PC-3 (cell line): ENCODE results near the gene FAM149A. TPM values are rescaled to one million over a fixed set of nuclear protein-coding genes. Genes with fewer than 3 reads are reported as not detected.

Source experiments
- ATAC-seq: fragments of 200-7000 bp; cut with Tn5 transposase; 2 replicates; pipeline ENCODE4 v1.9.1; 2020; ENCODE audit warnings: mild to moderate bottlenecking, moderate library complexity
- BruUV-seq: library from RNA; stranded (reverse); fragments of 400-500 nt; replicated peaks from 2 replicates; lab custom pipeline; 2021; lab: Mats Ljungman, UMichigan
- CTCF ChIA-PET: fragments of 300-600 bp; sonication (Branson Sonifier 250); formaldehyde crosslinking; loops from one replicate; lab custom pipeline; 2022; ENCODE audit warnings: antibody characterized with exemption; lab: Charles Lee
- POLR2A ChIA-PET: fragments of 300-600 bp; sonication (Branson Sonifier 250); formaldehyde crosslinking; loops from one replicate; lab custom pipeline; 2022; ENCODE audit warnings: antibody characterized with exemption; ENCODE audit not compliant: unreplicated experiment; lab: Charles Lee
- DNase-seq: peaks from one replicate; pipeline ENCODE4 v3.0.0-alpha.2; 2015
- H2AFZ ChIP-seq: fragments of 300-600 bp; sonication (generic); 2 replicates; pipeline ENCODE4 v1.6.0; 2016; ENCODE audit warnings: antibody characterized with exemption, low read length
- H3F3A ChIP-seq: fragments of 300-600 bp; sonication (generic); one replicate; pipeline ENCODE4 v1.6.0; 2017; ENCODE audit warnings: antibody characterized with exemption, low read length, control low read depth, mild to moderate bottlenecking; ENCODE audit not compliant: unreplicated experiment
- H3K27ac ChIP-seq: fragments of 300-600 bp; sonication (generic); 2 replicates; pipeline ENCODE4 v1.5.1; 2016; ENCODE audit warnings: mild to moderate bottlenecking, low read length
- H3K27me3 ChIP-seq: fragments of 300-600 bp; sonication (generic); 2 replicates; pipeline ENCODE4 v1.6.1; 2016; ENCODE audit warnings: low read length, mixed read lengths
- H3K36me3 ChIP-seq: fragments of 300-600 bp; sonication (generic); 2 replicates; pipeline ENCODE4 v1.6.1; 2016; ENCODE audit warnings: low read depth, mixed run types, low read length, mixed read lengths
- H3K4me1 ChIP-seq: fragments of 300-600 bp; sonication (generic); 2 replicates; pipeline ENCODE4 v1.5.1; 2016; ENCODE audit warnings: low read length; ENCODE audit not compliant: insufficient read depth
- H3K4me2 ChIP-seq: fragments of 300-600 bp; sonication (generic); 2 replicates; pipeline ENCODE4 v1.6.0; 2016; ENCODE audit warnings: low read length
- H3K4me3 ChIP-seq: fragments of 300-600 bp; sonication (generic); 2 replicates; pipeline ENCODE4 v1.5.1; 2016; ENCODE audit warnings: mild to moderate bottlenecking, low read length, mixed read lengths
- H3K79me2 ChIP-seq: fragments of 300-600 bp; sonication (generic); 2 replicates; pipeline ENCODE4 v1.6.1; 2017; ENCODE audit warnings: low read length, mixed read lengths
- H3K9ac ChIP-seq: fragments of 300-600 bp; sonication (generic); 2 replicates; pipeline ENCODE4 v1.6.0; 2016; ENCODE audit warnings: mild to moderate bottlenecking, low read length
- H3K9me2 ChIP-seq: fragments of 300-600 bp; sonication (generic); replicated peaks from 2 replicates; pipeline ENCODE4 v1.6.1; 2016; ENCODE audit warnings: mixed run types, low read length, mixed read lengths
- H3K9me3 ChIP-seq: fragments of 300-600 bp; sonication (generic); 2 replicates; pipeline ENCODE4 v1.6.1; 2016; ENCODE audit warnings: low read length, mixed read lengths
- H4K20me1 ChIP-seq: fragments of 300-600 bp; sonication (generic); 2 replicates; pipeline ENCODE4 v1.6.1; 2016; ENCODE audit warnings: low read length, mixed read lengths
- CTCF ChIP-seq: fragments of 300-600 bp; sonication (generic); conservative IDR thresholded peaks from 2 replicates; pipeline ENCODE4 v1.5.1; 2017; ENCODE audit warnings: antibody characterized with exemption, low read depth, mild to moderate bottlenecking, low read length
- EZH2 ChIP-seq: fragments of 300-600 bp; sonication (generic); IDR thresholded peaks from one replicate; pipeline ENCODE4 v1.6.1; 2017; ENCODE audit warnings: antibody characterized with exemption, mild to moderate bottlenecking, low read length; ENCODE audit not compliant: unreplicated experiment
- EZH2phosphoT487 ChIP-seq: fragments of 300-600 bp; sonication (generic); IDR thresholded peaks from 2 replicates; pipeline ENCODE4 v1.6.1; 2018; ENCODE audit warnings: mild to moderate bottlenecking, antibody characterized with exemption, low read length, borderline replicate concordance
- intact Hi-C: fragments of 100-400 bp; cut with micrococcal nuclease; formaldehyde crosslinking; loops from 2 replicates; pipeline ENCODE4 v1.9.0; 2023
- total RNA-seq: library from RNA; depleted of rRNA; stranded (reverse); fragments of >200 nt; gene quantifications from 2 replicates; pipeline ENCODE4 v1.2.3, GENCODE V29; 2014

The FAM149A gene
- total RNA-seq, 1 experiment from 2014 or later, result 0.22 TPM

GRCh38 chr4:186134861-186135260, 30.4 kb downstream of the FAM149A start:
- ChIA-PET CTCF (interaction anchor here (0.6 kb wide), 1 partner anchor 244 kb away, joined by 4 read pairs; no protein-coding TSS in a partner anchor), POLR2A (no interaction called here)
- TF ChIP-seq EZH2phosphoT487 (no peak), EZH2 (no peak), CTCF (no peak)
- ATAC-seq (no peak), DNase-seq (no peak)
- Histone ChIP-seq H3K4me3 (no peak overlapping the region), H3K27me3 (no peaks in the 10 kb centered on the region), H3K9me2 (no peaks in the 10 kb centered on the region), H3K36me3 (no peaks in the 10 kb centered on the region), H3K27ac (no peak overlapping the region), H3K9me3 (no peaks in the 10 kb centered on the region), H3K79me2 (no peaks in the 10 kb centered on the region), H3F3A (no peaks in the 10 kb centered on the region), H3K9ac (no peak overlapping the region), H3K4me1 (no peaks in the 10 kb centered on the region), H4K20me1 (no peaks in the 10 kb centered on the region), H2AFZ (no peak overlapping the region), H3K4me2 (no peak overlapping the region)
- no TSS peak for BruUV-seq
- intact Hi-C loops, result loop anchor here (5.0 kb wide), 1 partner anchor 98 kb away; no protein-coding TSS in a partner anchor

- no peak overlapping the region for H3K27ac ChIP-seq
- no peaks in the 10 kb centered on the region for H3K4me1 ChIP-seq
- H3K79me2 ChIP-seq, result no peaks in the 10 kb centered on the region
- no peaks in the 10 kb centered on the region for H3F3A ChIP-seq
- DNase-seq, result peak; percentile 45
- H3K9me3 ChIP-seq, result no peaks in the 10 kb centered on the region
- POLR2A ChIA-PET, result no interaction called here
- H3K4me3 ChIP-seq, result peak overlapping the region; percentile 41; the same call in 1 of the 2 replicates
- H2AFZ ChIP-seq, result no peak overlapping the region
- BruUV-seq, result no TSS peak
- TF ChIP-seq EZH2 (no peak), EZH2phosphoT487 (no peak), CTCF (peak; percentile 65)
- intact Hi-C loops, result loop anchor here (1.0 to 5.0 kb wide), 3 partner anchors 69 to 496 kb away; no protein-coding TSS in a partner anchor
- H3K9ac ChIP-seq, result no peak overlapping the region
- no peaks in the 10 kb centered on the region for H3K9me2 ChIP-seq
- peak; percentile 50; the same call in 1 of the 2 replicates for ATAC-seq
- no peaks in the 10 kb centered on the region for H3K27me3 ChIP-seq
- H3K4me2 ChIP-seq, result peak overlapping the region; percentile 71
- H3K36me3 ChIP-seq, result no peaks in the 10 kb centered on the region
- CTCF ChIA-PET, result interaction anchor here (0.5 to 1.2 kb wide), 10 partner anchors 69 to 748 kb away, joined by 3 to 11 read pairs (median 4); partner anchors contain the start of gene TLR3
- H4K20me1 ChIP-seq, result no peaks in the 10 kb centered on the region
Measured at GRCh38 chr4:186137196-186137794, 32.8 kb downstream of the FAM149A start.
